ENCODE measurements around the gene ATAD1. TPM values are rescaled to one million over a fixed set of nuclear protein-coding genes. Genes with fewer than 3 reads are reported as not detected.

Gene ATAD1
- total RNA-seq, 2 donors from 2014 or later: 9.6 to 16.9 TPM

- intact Hi-C loops (cut with DNase I): no loop called here
- Histone ChIP-seq H3K4me1 (peaks cover 34% of the 10 kb centered on the region), H3K4me3 (no peak overlapping the region), H3K27me3 (no peaks in the 10 kb centered on the region), H3K36me3 (replicated peaks in 1 of 2; ENCODE audit: insufficient read depth in 1 of 2, low read depth in 2 of 2) (no peaks in the 10 kb centered on the region), H3K9me3 (no peaks in the 10 kb centered on the region), H3K27ac (peak overlapping the region in 1 of 4 donors; percentile 13)
- TF ChIP-seq CTCF (IDR thresholded peaks at IDR 0.05) (no peak), POLR2A (IDR thresholded peaks at IDR 0.05) (no peak)
- DNase-seq (no peak), ATAC-seq (no peak)
- WGBS, 2 donors: 79 to 88% methylated on average over 3 of the region's 3 CpGs
These were observed 102.3 kb downstream of the ATAD1 start for GRCh38 chr10:87715552-87716347.

- no peaks in the 10 kb centered on the region for H3K9me3 ChIP-seq
- intact Hi-C loops (cut with DNase I): no loop called here
- H3K4me3 ChIP-seq: no peak overlapping the region
- ATAC-seq (peak; percentile 77), DNase-seq (peak in 1 of 4 donors; percentile 10)
- 32 to 44% methylated on average over 3 of the region's 3 CpGs for WGBS, 2 donors
- H3K36me3 ChIP-seq (replicated peaks in 1 of 2; ENCODE audit: insufficient read depth in 1 of 2, low read depth in 2 of 2): no peaks in the 10 kb centered on the region
- H3K27ac ChIP-seq: peak overlapping the region; percentile 17 to 87 (median 64)
- H3K27me3 ChIP-seq: no peaks in the 10 kb centered on the region
- TF ChIP-seq POLR2A (IDR thresholded peaks at IDR 0.05): no peak
- no peak for TF ChIP-seq CTCF (IDR thresholded peaks at IDR 0.05)
- peaks cover 34% of the 10 kb centered on the region for H3K4me1 ChIP-seq
These were observed 104.3 kb downstream of the ATAD1 start for GRCh38 chr10:87713707-87714106.

GRCh38 chr10:87712913-87713616 is 105.0 kb downstream of the ATAD1 start:
- WGBS, 2 donors: 39 to 42% methylated on average over 11 of the region's 11 CpGs
- Histone ChIP-seq H3K4me1 (peaks cover 34% of the 10 kb centered on the region), H3K9me3 (no peaks in the 10 kb centered on the region), H3K27me3 (no peaks in the 10 kb centered on the region), H3K27ac (peak overlapping the region; percentile 17 to 87 (median 64)), H3K36me3 (replicated peaks in 1 of 2; ENCODE audit: insufficient read depth in 1 of 2, low read depth in 2 of 2) (no peaks in the 10 kb centered on the region), H3K4me3 (no peak overlapping the region)
- ATAC-seq (peak; percentile 52), DNase-seq (peak in 1 of 4 donors; percentile 8)
- no peak for TF ChIP-seq POLR2A (IDR thresholded peaks at IDR 0.05)
- TF ChIP-seq CTCF (IDR thresholded peaks at IDR 0.05): no peak
- intact Hi-C loops (cut with DNase I): no loop called here

- no peak for ATAC-seq
- Histone ChIP-seq H3K27ac (no peak overlapping the region), H3K9me3 (no peaks in the 10 kb centered on the region), H3K4me1 (peaks cover 26% of the 10 kb centered on the region), H3K4me3 (no peak overlapping the region), H3K36me3 (replicated peaks in 1 of 2; ENCODE audit: insufficient read depth in 1 of 2, low read depth in 2 of 2) (no peaks in the 10 kb centered on the region), H3K27me3 (no peaks in the 10 kb centered on the region)
- DNase-seq: no peak
- 92 to 96% methylated on average over 4 of the region's 4 CpGs for WGBS, 2 donors
- TF ChIP-seq POLR2A (IDR thresholded peaks at IDR 0.05) (no peak), CTCF (IDR thresholded peaks at IDR 0.05) (no peak)
- intact Hi-C loops (cut with DNase I): no loop called here
These were observed 110.8 kb downstream of the ATAD1 start for GRCh38 chr10:87707254-87707653.
